Measurements from ENCODE around the gene SUSD4. TPM values are rescaled to one million over a fixed set of nuclear protein-coding genes. Genes with fewer than 3 reads are reported as not detected.

SUSD4 gene
- total RNA-seq, 1 donor from 2014 or later, result 3.5 TPM

DNA sequence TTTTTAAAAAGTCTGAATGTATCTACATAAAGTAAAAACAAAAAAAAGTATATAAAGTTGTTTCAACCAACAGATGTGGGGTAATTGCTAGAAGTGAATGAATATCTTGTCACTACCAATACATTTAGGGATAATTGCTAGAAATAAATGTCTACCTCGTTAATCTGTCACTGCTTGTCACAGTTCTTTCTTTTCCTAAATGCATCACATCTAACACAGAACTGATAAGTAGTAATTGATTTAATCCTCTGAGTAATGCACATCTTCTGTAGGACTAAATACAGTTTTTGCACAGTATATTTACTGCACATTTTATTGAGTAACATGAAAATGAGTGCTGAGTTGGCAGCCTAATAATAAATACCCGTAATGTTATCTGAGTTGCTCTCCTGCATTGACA is 72.2 kb downstream of the SUSD4 start:
- H3K4me3 ChIP-seq, result no peak overlapping the region
- Mint-ChIP-seq H3K4me1 (peaks cover 6% of the 10 kb centered on the region), H3K27ac (no peak overlapping the region), H3K36me3 (no peaks in the 10 kb centered on the region), H3K9me3 (no peaks in the 10 kb centered on the region), H3K27me3 (ENCODE audit: insufficient read depth, low read depth) (no peaks in the 10 kb centered on the region), H3K4me3 (no peak overlapping the region)
- no peak overlapping the region for H3K9ac ChIP-seq
- no peaks in the 10 kb centered on the region for H3K79me2 ChIP-seq (ENCODE audit: low read depth)
- no peak overlapping the region for H3K4me2 ChIP-seq
- TF ChIP-seq EZH2 (IDR thresholded peaks at IDR 0.05) (no peak), EZH2phosphoT487 (IDR thresholded peaks at IDR 0.05) (no peak)
- H4K20me1 ChIP-seq (ENCODE audit: low read depth), result no peaks in the 10 kb centered on the region
- H3F3A ChIP-seq (ENCODE audit: low read depth), result no peaks in the 10 kb centered on the region
- no peaks in the 10 kb centered on the region for H3K27me3 ChIP-seq
- H3K4me1 ChIP-seq, result no peaks in the 10 kb centered on the region
- no peak for DNase-seq (ENCODE audit: low spot score)
- no peak overlapping the region for H3K27ac ChIP-seq
- no peaks in the 10 kb centered on the region for H3K36me3 ChIP-seq
- no peak overlapping the region for H2AFZ ChIP-seq (replicated peaks)
- no peaks in the 10 kb centered on the region for H3K9me3 ChIP-seq (ENCODE audit: low read depth)

DNA sequence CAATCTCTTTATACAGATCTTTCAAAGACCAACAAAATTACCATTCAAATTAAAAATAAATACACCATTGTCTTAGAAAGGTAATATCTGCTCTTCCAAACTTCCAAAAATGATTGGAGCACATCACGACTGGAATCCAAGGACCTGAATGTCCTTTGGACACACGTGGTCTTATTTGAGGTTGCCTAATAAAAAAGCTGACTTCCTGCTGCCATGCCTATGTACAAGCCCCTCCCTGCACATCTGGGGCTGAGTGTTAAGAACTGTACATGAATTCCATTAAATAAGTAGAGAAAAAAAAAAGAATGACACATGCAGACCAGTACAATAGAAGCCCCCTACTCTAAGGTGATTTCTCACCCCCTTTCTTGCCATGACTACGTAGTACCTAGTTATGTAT is 73.6 kb downstream of the SUSD4 start:
- Mint-ChIP-seq H3K4me3 (no peak overlapping the region), H3K4me1 (peaks cover 6% of the 10 kb centered on the region), H3K9me3 (peaks cover 2% of the 10 kb centered on the region), H3K27ac (no peak overlapping the region), H3K36me3 (no peaks in the 10 kb centered on the region), H3K27me3 (ENCODE audit: insufficient read depth, low read depth) (no peaks in the 10 kb centered on the region)
- Histone ChIP-seq H4K20me1 (ENCODE audit: low read depth) (no peaks in the 10 kb centered on the region), H3K4me2 (no peak overlapping the region), H2AFZ (replicated peaks) (no peak overlapping the region), H3K79me2 (ENCODE audit: low read depth) (no peaks in the 10 kb centered on the region), H3F3A (ENCODE audit: low read depth) (no peaks in the 10 kb centered on the region), H3K27ac (no peak overlapping the region), H3K9me3 (ENCODE audit: low read depth) (no peaks in the 10 kb centered on the region), H3K27me3 (no peaks in the 10 kb centered on the region), H3K4me3 (no peak overlapping the region), H3K4me1 (no peaks in the 10 kb centered on the region), H3K36me3 (no peaks in the 10 kb centered on the region), H3K9ac (no peak overlapping the region)
- no peak for TF ChIP-seq EZH2phosphoT487 (IDR thresholded peaks at IDR 0.05)
- no peak for TF ChIP-seq EZH2 (IDR thresholded peaks at IDR 0.05)
- TF ChIP-seq, protein P1, sequence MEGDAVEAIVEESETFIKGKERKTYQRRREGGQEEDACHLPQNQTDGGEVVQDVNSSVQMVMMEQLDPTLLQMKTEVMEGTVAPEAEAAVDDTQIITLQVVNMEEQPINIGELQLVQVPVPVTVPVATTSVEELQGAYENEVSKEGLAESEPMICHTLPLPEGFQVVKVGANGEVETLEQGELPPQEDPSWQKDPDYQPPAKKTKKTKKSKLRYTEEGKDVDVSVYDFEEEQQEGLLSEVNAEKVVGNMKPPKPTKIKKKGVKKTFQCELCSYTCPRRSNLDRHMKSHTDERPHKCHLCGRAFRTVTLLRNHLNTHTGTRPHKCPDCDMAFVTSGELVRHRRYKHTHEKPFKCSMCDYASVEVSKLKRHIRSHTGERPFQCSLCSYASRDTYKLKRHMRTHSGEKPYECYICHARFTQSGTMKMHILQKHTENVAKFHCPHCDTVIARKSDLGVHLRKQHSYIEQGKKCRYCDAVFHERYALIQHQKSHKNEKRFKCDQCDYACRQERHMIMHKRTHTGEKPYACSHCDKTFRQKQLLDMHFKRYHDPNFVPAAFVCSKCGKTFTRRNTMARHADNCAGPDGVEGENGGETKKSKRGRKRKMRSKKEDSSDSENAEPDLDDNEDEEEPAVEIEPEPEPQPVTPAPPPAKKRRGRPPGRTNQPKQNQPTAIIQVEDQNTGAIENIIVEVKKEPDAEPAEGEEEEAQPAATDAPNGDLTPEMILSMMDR (IDR thresholded peaks at IDR 0.05), result no peak
- no peak for DNase-seq (ENCODE audit: low spot score)

DNA sequence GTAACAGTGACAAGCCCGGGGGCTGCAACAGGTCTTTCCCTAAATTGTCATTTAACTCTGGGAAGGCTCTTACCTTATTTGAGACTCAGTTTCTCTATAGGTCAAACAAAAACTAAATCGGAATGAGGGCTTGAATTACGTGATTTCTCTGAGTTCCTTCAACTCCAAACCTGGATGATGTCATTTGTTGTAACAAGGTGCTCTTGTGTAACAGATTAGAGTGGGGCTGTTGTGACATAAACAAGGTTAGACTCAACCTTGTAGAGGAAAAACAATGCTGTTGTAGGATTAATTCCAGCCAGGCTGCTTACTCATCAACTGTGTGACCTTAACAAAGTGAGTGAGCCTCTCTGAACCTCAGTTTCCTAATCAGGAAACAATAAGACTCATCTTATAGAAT is 74.4 kb downstream of the SUSD4 start:
- Mint-ChIP-seq H3K36me3 (no peaks in the 10 kb centered on the region), H3K27ac (no peak overlapping the region), H3K27me3 (ENCODE audit: insufficient read depth, low read depth) (no peaks in the 10 kb centered on the region), H3K9me3 (peaks cover 2% of the 10 kb centered on the region), H3K4me3 (no peak overlapping the region), H3K4me1 (peaks cover 6% of the 10 kb centered on the region)
- no peak for DNase-seq (ENCODE audit: low spot score)
- Histone ChIP-seq H3K4me1 (no peaks in the 10 kb centered on the region), H3K9ac (no peak overlapping the region), H3K36me3 (no peaks in the 10 kb centered on the region), H3K79me2 (ENCODE audit: low read depth) (no peaks in the 10 kb centered on the region), H3K27me3 (no peaks in the 10 kb centered on the region), H3F3A (ENCODE audit: low read depth) (no peaks in the 10 kb centered on the region), H3K27ac (no peak overlapping the region), H2AFZ (replicated peaks) (no peak overlapping the region), H3K9me3 (ENCODE audit: low read depth) (no peaks in the 10 kb centered on the region), H3K4me2 (no peak overlapping the region), H3K4me3 (no peak overlapping the region), H4K20me1 (ENCODE audit: low read depth) (no peaks in the 10 kb centered on the region)
- no peak for TF ChIP-seq EZH2phosphoT487 (IDR thresholded peaks at IDR 0.05)
- TF ChIP-seq, protein P1 (IDR thresholded peaks at IDR 0.05), result no peak
- TF ChIP-seq EZH2 (IDR thresholded peaks at IDR 0.05), result no peak

DNA sequence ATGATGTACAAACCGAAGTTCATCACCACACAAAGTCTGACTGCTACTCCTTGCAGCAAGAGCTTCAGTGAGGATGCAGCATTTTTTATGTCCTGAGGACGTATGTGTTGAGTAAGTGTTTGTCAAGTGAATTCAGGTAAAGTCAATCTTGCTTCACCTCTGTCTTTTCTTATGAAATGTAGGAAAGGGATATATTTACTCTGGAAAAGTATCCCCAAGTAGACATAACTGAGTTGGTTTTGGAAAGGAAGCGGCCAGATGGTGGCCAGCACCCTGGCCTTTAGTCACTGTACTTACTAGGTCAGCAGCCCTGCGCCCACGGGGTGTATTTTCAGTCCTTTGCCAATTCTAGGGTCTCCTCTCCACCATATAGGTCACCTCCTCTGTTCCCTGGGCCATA is 75.2 kb downstream of the SUSD4 start:
- no peaks in the 10 kb centered on the region for H3K36me3 Mint-ChIP-seq
- Histone ChIP-seq H3K4me1 (no peaks in the 10 kb centered on the region), H3K27ac (no peak overlapping the region), H3K4me3 (no peak overlapping the region), H3K27me3 (no peaks in the 10 kb centered on the region), H3K4me2 (no peak overlapping the region), H3K79me2 (ENCODE audit: low read depth) (no peaks in the 10 kb centered on the region), H3K9me3 (ENCODE audit: low read depth) (no peaks in the 10 kb centered on the region), H3K9ac (no peak overlapping the region), H4K20me1 (ENCODE audit: low read depth) (no peaks in the 10 kb centered on the region), H3K36me3 (no peaks in the 10 kb centered on the region), H2AFZ (replicated peaks) (no peak overlapping the region), H3F3A (ENCODE audit: low read depth) (no peaks in the 10 kb centered on the region)
- peaks cover 6% of the 10 kb centered on the region for H3K4me1 Mint-ChIP-seq
- DNase-seq (ENCODE audit: low spot score), result no peak
- TF ChIP-seq, protein P1 (IDR thresholded peaks at IDR 0.05), result no peak
- no peak for TF ChIP-seq EZH2 (IDR thresholded peaks at IDR 0.05)
- TF ChIP-seq EZH2phosphoT487 (IDR thresholded peaks at IDR 0.05), result no peak
- H3K4me3 Mint-ChIP-seq, result no peak overlapping the region
- H3K9me3 Mint-ChIP-seq, result peaks cover 2% of the 10 kb centered on the region
- no peaks in the 10 kb centered on the region for H3K27me3 Mint-ChIP-seq (ENCODE audit: insufficient read depth, low read depth)
- H3K27ac Mint-ChIP-seq, result no peak overlapping the region
